Measurements from ENCODE around the gene MRPS18A.
A peak's percentile ranks its signal among the peaks of the same experiment; 100 is the strongest.

Gene MRPS18A

DNA sequence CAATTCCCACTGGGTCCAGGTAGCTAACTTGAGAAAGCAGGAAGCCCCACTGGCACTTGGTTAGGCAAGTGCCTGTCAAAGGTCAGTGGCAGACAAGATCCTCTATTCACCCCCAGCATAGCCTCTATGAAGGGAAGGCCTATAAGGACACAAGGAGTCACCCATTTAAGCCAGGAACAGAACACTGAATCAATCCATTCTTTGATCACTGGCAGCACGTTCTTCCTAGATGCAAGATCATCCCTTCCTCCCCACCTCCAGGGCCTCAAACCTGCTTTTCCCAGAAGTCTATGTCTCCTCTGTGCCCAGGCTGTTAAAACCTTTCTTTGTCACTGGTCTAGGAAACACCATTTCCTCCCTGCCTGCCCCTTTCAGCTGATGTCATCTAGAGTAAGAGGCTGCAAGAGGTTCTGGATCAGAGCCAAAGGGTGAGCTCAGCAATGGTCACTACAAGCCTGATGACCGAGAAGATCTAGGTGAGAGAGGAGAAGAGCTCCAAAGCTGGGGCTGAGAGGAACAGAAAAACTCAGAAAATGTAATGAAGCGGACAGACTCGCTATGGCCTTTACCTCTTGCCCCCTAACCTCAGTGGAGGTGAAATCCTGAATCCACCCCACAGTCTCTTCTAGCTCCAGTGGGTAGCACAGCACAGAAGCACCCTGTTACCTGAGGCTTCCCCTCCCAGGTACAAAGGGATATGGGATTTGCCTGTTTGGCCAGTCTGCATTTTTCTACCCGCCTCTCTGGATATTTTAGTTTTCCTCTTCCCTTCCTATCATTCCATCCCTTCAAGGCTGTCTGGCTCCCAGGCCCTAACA lies 60.4 kb downstream of the MRPS18A start:
- TF ChIP-seq POLR2A (IDR thresholded peaks at IDR 0.05; ENCODE audit: low read depth, low read length) = 0 out of 2 replicates have a peak, but pooled peaks have one; percentile 40
- no peak for TF ChIP-seq TAF1 (IDR thresholded peaks at IDR 0.05; ENCODE audit: low read depth, low read length)
- no peak for TF ChIP-seq POLR2AphosphoS5 (IDR thresholded peaks at IDR 0.05; ENCODE audit: low read depth, low read length)
- TF ChIP-seq POU2F2 (IDR thresholded peaks at IDR 0.05; ENCODE audit: low read depth, low read length) = no peak
- TF ChIP-seq SPI1 (IDR thresholded peaks at IDR 0.05; ENCODE audit: low read depth, low read length) = 0 out of 2 replicates have a peak, but pooled peaks have one; percentile 6
- no peak for TF ChIP-seq PAX5 (IDR thresholded peaks at IDR 0.05; ENCODE audit: insufficient read depth, low read length, severe bottlenecking)
- DNase-seq (ENCODE audit: insufficient read length, low spot score) (no peak), FAIRE-seq (no peak)

DNA sequence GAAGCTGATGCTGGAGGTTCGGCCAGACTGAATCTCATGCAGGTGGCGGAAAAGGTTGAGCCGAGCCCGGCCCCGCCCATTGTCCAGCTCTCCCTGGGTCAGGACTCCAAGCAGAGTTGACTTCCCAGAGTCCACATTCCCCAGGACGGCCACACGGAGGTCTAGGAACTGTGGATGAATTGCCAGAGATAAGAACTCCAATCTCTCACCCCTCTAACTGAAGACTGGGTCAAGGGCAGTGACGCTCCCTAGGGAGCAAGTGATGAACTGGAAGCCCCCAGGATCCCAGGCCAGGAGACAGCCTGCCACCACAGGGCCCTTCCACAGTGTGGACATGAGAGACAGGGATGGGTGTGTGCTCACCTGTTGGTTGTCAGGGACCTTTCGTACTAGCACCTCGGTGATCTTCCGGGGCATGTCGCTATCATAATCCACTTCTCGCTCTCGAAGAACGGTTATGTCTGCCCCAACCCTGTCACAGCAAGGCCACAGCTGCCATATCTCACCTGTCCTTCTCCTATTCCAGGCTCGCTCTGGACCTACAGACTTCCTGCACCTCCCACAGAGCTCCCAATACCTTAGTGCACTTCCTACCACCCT lies 62.1 kb downstream of the MRPS18A start:
- no peak for DNase-seq (ENCODE audit: insufficient read length, low spot score)
- no peak for FAIRE-seq
- TF ChIP-seq PAX5 (IDR thresholded peaks at IDR 0.05; ENCODE audit: insufficient read depth, low read length, severe bottlenecking) (no peak), SPI1 (IDR thresholded peaks at IDR 0.05; ENCODE audit: low read depth, low read length) (no peak), POLR2AphosphoS5 (IDR thresholded peaks at IDR 0.05; ENCODE audit: low read depth, low read length) (no peak), POLR2A (IDR thresholded peaks at IDR 0.05; ENCODE audit: low read depth, low read length) (no peak), TAF1 (IDR thresholded peaks at IDR 0.05; ENCODE audit: low read depth, low read length) (no peak), POU2F2 (IDR thresholded peaks at IDR 0.05; ENCODE audit: low read depth, low read length) (no peak)

DNA sequence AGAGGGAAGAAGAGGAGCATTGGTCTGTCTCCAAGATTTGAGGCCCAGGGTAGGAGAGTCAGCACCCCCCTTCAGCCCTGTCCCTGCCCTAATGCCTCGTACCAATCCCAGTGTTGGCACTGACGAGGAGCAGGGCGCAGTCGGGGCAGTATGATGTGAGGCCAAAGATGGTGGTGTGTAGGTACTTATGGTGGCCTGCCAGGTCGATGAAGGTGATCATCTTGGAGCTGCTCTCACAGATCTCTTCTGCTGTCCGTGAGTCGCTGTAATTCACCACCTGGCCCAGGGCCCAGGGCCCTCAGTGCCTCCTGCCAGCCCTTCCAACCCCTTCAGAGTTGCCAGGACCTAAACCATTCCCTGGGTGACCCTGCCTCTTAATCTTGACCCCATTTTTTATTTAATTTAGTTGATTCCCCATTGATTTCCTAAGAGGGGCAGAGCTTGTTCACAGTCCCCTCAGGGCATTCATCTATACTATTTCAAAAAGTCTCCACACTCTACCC lies 62.8 kb downstream of the MRPS18A start:
- TF ChIP-seq POLR2AphosphoS5 (IDR thresholded peaks at IDR 0.05; ENCODE audit: low read depth, low read length) = no peak; the same call in 1 of the 2 replicates
- no peak for TF ChIP-seq TAF1 (IDR thresholded peaks at IDR 0.05; ENCODE audit: low read depth, low read length)
- TF ChIP-seq POLR2A (IDR thresholded peaks at IDR 0.05; ENCODE audit: low read depth, low read length) = no peak
- TF ChIP-seq SPI1 (IDR thresholded peaks at IDR 0.05; ENCODE audit: low read depth, low read length) = no peak
- TF ChIP-seq PAX5 (IDR thresholded peaks at IDR 0.05; ENCODE audit: insufficient read depth, low read length, severe bottlenecking) = no peak
- TF ChIP-seq POU2F2 (IDR thresholded peaks at IDR 0.05; ENCODE audit: low read depth, low read length) = no peak
- DNase-seq (ENCODE audit: insufficient read length, low spot score) (no peak), FAIRE-seq (no peak)

DNA sequence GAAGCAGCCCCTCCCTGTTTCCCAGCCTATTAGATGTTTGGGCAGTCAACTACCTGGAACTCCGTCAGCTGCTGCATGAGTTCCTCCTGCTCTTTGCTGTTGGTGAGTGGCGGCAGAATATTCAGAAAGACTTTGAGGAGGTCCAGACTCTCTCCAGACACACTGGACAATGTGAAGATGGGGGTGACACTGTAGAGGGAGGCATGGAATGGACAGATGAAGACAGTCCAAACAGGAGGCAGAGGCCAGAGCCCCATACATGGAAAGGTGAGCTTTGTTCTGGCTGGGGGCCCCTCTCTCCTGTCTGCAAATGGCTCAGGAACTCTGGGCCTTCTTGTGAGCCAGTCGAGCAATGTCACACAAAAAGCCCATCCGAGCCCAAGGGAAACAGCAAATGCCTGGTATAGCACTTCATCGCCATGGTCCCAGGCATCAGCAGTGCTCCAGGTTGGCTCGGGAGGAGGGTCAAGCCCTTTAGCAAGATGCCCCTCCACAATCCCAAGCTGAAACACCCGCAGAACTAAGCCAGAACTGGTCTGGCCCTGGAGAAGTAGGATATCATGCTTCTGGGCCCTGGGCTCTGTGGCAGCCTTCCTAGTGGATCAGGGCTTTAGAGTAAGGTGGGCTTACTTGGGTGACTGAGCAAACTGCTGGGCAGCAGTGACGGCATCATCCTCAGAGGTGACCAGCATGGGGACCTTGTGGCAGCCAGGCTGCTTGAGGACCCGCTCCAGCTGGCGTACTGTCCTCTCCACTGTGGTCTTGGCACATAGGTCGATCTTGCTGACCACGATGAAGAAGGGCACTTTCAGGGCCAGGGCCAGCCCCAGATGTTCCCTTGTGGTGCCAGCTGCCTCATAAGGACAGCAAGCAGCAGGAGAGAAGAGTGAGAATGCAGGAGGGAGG lies 63.5 kb downstream of the MRPS18A start:
- DNase-seq (ENCODE audit: insufficient read length, low spot score) = no peak
- FAIRE-seq = no peak
- TF ChIP-seq PAX5 (IDR thresholded peaks at IDR 0.05; ENCODE audit: insufficient read depth, low read length, severe bottlenecking) = no peak
- TF ChIP-seq POLR2AphosphoS5 (IDR thresholded peaks at IDR 0.05; ENCODE audit: low read depth, low read length) = no peak
- TF ChIP-seq SPI1 (IDR thresholded peaks at IDR 0.05; ENCODE audit: low read depth, low read length) = no peak
- no peak for TF ChIP-seq TAF1 (IDR thresholded peaks at IDR 0.05; ENCODE audit: low read depth, low read length)
- no peak for TF ChIP-seq POLR2A (IDR thresholded peaks at IDR 0.05; ENCODE audit: low read depth, low read length)
- TF ChIP-seq POU2F2 (IDR thresholded peaks at IDR 0.05; ENCODE audit: low read depth, low read length) = no peak

DNA sequence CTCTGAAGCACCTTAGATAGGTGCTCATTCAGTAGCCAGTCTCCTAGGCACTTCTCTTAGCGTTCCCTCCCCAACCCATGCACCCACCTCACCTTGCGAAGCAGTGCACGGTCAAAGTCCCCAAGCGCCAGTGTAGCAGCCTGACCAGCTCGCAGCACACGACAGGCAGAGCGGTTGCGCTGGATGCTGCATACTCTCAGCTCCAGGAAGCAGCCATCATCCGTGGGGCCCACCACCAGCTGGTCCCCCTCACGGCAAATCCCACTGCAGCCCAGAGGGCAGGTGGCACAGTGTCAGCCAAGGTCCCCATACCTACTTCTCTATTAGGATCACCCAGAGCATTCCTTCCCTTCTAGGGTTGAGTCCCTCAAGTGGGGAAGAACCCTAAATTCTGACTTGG lies 65.0 kb downstream of the MRPS18A start:
- TF ChIP-seq TAF1 (IDR thresholded peaks at IDR 0.05; ENCODE audit: low read depth, low read length) = no peak
- no peak for TF ChIP-seq SPI1 (IDR thresholded peaks at IDR 0.05; ENCODE audit: low read depth, low read length)
- TF ChIP-seq POLR2AphosphoS5 (IDR thresholded peaks at IDR 0.05; ENCODE audit: low read depth, low read length) = no peak
- FAIRE-seq (no peak), DNase-seq (ENCODE audit: insufficient read length, low spot score) (no peak)

GRCh38 chr6:43621836-43622180 lies 65.8 kb downstream of the MRPS18A start:
- FAIRE-seq = no peak
- TF ChIP-seq SPI1 (IDR thresholded peaks at IDR 0.05; ENCODE audit: low read depth, low read length) (no peak), PAX5 (IDR thresholded peaks at IDR 0.05; ENCODE audit: insufficient read depth, low read length, severe bottlenecking) (no peak), POLR2A (IDR thresholded peaks at IDR 0.05; ENCODE audit: low read depth, low read length) (no peak), POU2F2 (IDR thresholded peaks at IDR 0.05; ENCODE audit: low read depth, low read length) (no peak), POLR2AphosphoS5 (IDR thresholded peaks at IDR 0.05; ENCODE audit: low read depth, low read length) (no peak; the same call in 1 of the 2 replicates), TAF1 (IDR thresholded peaks at IDR 0.05; ENCODE audit: low read depth, low read length) (no peak)
- DNase-seq (ENCODE audit: insufficient read length, low spot score) = no peak

Data from GM12891 (cell line).